ENCODE results near the gene AOX1.

GRCh38 chr2:200615247-200615646 lies 29.4 kb downstream of the AOX1 start:
- no peak for TF ChIP-seq GABPA (IDR thresholded peaks at IDR 0.05 in 1 of 2, conservative IDR thresholded peaks at IDR 0.05 in 1 of 2)
- TF ChIP-seq CTCF (IDR thresholded peaks at IDR 0.05; ENCODE audit: low read depth, low read length, missing input control): no peak
- TF ChIP-seq JUND (IDR thresholded peaks at IDR 0.05): no peak
- no peak for TF ChIP-seq REST (IDR thresholded peaks at IDR 0.05)

Data from liver (tissue), 3 donors.